Measurements from ENCODE around the gene ACAA2. TPM values are rescaled to one million over a fixed set of nuclear protein-coding genes. Genes with fewer than 3 reads are reported as not detected.

Gene ACAA2
- total RNA-seq, 4 donors from 2014 or later: 118 to 175 (median 168) TPM

- TF ChIP-seq, protein P1, sequence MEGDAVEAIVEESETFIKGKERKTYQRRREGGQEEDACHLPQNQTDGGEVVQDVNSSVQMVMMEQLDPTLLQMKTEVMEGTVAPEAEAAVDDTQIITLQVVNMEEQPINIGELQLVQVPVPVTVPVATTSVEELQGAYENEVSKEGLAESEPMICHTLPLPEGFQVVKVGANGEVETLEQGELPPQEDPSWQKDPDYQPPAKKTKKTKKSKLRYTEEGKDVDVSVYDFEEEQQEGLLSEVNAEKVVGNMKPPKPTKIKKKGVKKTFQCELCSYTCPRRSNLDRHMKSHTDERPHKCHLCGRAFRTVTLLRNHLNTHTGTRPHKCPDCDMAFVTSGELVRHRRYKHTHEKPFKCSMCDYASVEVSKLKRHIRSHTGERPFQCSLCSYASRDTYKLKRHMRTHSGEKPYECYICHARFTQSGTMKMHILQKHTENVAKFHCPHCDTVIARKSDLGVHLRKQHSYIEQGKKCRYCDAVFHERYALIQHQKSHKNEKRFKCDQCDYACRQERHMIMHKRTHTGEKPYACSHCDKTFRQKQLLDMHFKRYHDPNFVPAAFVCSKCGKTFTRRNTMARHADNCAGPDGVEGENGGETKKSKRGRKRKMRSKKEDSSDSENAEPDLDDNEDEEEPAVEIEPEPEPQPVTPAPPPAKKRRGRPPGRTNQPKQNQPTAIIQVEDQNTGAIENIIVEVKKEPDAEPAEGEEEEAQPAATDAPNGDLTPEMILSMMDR (IDR thresholded peaks at IDR 0.05; ENCODE audit: low read depth): no peak
Measured at GRCh38 chr18:49784427-49785185, 28.7 kb downstream of the ACAA2 start.

- TF ChIP-seq, protein P1 (IDR thresholded peaks at IDR 0.05; ENCODE audit: low read depth): no peak
Measured at GRCh38 chr18:49778826-49779465, 34.4 kb downstream of the ACAA2 start.

GRCh38 chr18:49769047-49769728, 44.1 kb downstream of the ACAA2 start:
- TF ChIP-seq, protein P1 (IDR thresholded peaks at IDR 0.05; ENCODE audit: low read depth): no peak

GRCh38 chr18:49768051-49768391, 45.3 kb downstream of the ACAA2 start:
- TF ChIP-seq, protein P1 (IDR thresholded peaks at IDR 0.05; ENCODE audit: low read depth): no peak

- TF ChIP-seq, protein P1 (IDR thresholded peaks at IDR 0.05; ENCODE audit: low read depth): no peak
Measured at GRCh38 chr18:49767111-49768050, 46.0 kb downstream of the ACAA2 start.

GRCh38 chr18:49766646-49767045, 46.7 kb downstream of the ACAA2 start:
- TF ChIP-seq, protein P1 (IDR thresholded peaks at IDR 0.05; ENCODE audit: low read depth): no peak

All from subcutaneous adipose tissue (tissue), 4 donors.